ENCODE results near the gene ATF7IP2. TPM values are rescaled to one million over a fixed set of nuclear protein-coding genes. Genes with fewer than 3 reads are reported as not detected.
A peak's percentile ranks its signal among the peaks of the same experiment; 100 is the strongest.

Gene ATF7IP2
- total RNA-seq, 1 donor from 2014 or later = 9.9 TPM

DNA sequence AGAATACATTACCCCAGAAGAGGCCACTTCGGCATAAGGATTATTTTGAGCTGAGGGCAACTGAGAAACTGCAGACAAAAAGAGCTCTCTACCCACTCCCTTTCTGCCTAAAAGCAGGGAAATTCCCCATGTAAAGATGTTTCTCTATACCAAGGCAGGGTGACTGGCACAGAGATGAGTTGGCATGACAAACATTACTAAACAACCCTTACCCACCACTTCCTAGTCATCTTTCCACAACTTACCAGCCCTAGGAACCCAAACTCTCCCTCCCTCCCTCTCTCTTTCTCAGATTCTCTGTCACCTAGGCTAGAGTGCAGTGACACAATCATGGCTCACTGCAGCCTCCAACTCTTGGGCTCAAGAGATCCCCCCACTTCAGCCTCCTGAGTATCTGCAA, 126.0 kb downstream of the ATF7IP2 start:
- DNase-seq (ENCODE audit: low read depth) = no peak

DNA sequence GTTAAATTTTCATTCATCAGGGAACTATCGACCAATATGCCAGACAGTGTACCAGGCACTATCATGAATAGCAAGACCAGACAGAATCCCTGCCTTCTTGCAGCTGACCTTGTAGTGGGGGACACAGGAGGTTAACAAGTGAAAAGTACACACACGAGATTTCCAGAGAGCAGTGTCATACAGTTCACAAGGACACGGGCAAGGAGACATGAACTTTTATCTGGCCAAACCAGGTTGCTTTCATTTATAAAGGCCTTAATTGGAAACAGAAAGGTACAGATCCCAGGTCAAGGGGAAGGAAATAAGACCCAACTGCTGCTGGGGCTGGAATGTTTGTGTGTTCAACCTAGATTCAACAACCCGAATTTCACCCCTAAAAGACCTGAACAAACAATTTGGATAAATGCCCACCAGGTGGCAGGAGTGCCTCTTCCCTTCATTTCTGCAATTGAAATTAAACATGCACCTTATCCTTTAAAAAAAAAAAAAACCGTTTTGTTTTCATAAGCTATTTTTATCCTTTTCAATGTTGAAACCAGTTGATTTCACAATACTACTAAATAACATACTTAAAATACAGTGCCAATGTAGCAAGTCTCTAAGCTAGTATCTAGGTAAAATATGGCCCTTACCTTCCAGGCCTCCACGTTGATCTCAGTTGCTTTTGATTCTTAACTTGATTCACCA, 128.7 kb downstream of the ATF7IP2 start:
- DNase-seq (ENCODE audit: low read depth) = peak; percentile 73

DNA sequence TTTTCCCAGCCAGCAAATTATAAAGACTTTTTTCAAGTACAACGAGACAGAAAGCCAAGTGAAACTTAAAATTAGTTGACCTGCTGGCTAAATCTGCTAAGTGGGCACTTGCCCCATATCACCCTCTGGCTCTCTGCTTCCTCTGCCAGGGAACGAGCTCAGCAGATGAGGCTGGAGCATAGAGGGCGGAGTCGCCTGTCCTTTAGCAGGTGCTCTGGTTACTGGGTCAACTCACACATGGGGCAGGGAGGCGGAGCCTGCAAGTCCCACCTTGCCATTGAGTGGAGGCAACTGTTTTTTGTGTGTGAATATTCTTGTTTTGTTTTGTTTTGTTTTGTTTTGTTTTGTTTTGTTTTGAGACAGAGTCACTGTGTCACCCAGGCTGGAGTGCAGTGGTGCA, 132.0 kb downstream of the ATF7IP2 start:
- no peak for DNase-seq (ENCODE audit: low read depth)

DNA sequence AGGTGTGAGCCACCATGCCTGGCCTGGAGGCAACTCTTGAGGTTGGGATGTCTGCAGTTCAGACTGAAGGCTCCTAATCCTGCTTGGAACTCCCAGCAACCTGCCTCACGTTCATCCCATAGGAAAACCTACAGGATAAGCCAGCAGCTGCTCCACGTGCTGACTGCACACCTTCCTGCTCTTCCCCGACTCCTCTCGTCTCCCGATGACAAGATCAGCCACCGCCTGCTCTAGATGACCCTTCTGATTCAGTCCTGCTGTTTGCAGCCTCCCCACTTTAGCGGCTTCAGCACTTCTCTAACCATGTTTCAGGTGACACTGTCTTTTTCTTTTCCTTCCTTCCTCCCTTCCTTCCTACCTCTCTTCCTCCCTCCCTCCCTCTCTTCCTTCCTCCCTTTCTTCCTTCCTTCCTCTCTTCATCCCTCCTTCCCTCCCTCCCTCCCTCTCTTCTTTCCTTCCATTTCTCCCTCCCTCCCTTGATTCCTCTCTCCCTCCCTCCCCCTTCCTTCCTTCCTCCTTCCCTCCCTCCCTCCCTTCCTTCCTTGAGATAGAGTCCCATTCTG, 132.7 kb downstream of the ATF7IP2 start:
- no peak for DNase-seq (ENCODE audit: low read depth)

GRCh38 chr16:10519297-10519696, 133.4 kb downstream of the ATF7IP2 start:
- no peak for DNase-seq (ENCODE audit: low read depth)

DNA sequence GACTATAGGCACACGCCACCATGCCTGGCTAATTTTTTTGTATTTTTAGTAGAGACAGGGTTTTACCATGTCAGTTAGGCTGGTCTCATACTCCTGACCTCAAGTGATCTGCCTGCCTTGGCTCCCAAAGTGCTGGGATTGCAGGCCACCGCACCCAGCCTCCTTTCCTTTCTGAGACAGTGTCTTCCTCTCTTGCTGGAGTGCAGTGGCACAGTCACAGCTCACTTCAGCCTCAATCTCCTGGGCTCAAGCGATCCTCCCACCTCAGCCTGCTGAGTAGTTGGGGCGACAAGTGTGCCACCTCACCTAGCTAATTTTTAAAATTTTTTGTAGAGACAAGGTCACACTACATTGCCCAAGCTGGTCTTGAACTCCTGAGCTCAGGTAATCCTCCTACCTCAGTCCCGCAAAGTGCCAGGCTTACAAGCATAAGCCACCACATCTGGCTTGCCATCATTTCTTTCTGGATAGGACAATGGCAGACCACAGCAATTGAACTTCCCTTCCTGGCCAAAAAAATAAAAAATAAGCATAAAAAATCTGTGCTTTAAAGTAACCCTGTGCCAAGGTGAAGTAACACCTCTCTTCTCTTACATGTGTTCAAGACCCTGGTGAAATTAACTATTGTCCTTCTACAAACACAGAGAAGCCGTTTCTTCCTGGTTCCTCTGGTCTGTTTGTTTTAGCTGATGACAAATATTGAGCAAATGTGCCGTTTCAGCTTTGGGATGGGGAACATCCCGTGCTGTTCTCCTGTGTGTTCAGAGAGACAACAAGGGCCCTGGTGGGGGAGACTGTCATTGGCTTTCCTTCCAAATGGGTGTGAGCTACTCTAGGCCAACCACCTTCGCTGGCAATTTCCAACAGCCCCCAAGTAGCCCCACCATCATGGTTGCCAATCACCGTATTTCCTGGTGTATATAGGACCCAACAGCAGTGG, 134.3 kb downstream of the ATF7IP2 start:
- DNase-seq (ENCODE audit: low read depth) = no peak

DNA sequence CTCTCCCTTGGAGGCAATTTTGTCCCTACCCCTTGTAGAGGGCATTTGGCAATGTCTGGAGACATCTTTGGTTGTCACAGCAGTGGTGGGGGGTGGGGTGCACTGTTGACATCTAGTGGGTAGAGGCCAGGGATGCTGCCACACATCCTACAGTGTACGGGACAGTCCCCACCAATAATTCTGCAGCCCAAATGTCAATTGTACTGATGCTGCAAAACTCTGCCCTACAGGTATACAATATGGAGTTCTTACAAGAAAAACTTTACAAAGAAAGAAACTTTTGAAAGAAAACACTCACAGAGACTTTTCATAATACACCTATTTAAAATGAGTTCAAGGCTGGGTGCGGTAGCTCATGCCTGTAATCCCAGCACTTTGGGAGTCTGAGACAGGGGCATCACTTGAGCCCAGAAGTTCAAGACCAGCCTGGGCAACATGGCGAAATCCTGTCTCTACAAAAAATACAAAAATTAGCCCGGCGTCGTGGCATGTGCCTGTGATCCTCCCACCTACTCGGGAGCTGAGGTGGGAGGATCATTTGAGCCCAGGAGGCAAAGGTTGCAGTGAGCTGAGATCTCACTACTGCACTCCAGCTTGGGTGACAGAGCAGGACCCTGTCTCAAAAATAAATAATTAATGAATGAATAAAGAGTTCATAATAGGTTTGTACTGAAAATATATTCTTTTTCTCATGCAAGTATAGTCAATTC, 135.2 kb downstream of the ATF7IP2 start:
- no peak for DNase-seq (ENCODE audit: low read depth)

GRCh38 chr16:10521681-10522274, 135.9 kb downstream of the ATF7IP2 start:
- DNase-seq (ENCODE audit: low read depth) = peak; percentile 56

DNA sequence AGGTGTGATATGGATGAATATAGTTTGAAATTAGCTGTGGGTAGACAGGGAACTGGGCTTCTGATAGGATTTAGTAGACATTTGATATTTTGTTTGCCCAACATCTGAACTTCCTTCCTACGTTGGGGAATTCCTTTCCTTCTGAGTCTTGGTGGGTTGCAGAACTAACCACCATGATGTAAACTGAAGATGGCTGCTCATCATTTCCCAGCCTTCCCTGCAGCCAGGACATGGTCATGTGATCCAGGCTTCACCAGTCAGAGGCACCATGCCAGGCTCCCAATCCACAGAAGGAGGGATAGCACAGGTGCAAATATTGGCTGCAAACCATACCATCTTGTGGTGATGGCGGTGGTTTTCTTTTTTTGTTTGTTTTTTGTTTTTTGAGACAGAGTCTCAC, 137.1 kb downstream of the ATF7IP2 start:
- no peak for DNase-seq (ENCODE audit: low read depth)

- DNase-seq (ENCODE audit: low read depth) = no peak
These were observed 139.5 kb downstream of the ATF7IP2 start for GRCh38 chr16:10525214-10525825.

- DNase-seq (ENCODE audit: low read depth) = no peak
These were observed 141.1 kb downstream of the ATF7IP2 start for GRCh38 chr16:10526962-10527361.

- DNase-seq (ENCODE audit: low read depth) = no peak
These were observed 142.8 kb downstream of the ATF7IP2 start for GRCh38 chr16:10528635-10529034.

DNA sequence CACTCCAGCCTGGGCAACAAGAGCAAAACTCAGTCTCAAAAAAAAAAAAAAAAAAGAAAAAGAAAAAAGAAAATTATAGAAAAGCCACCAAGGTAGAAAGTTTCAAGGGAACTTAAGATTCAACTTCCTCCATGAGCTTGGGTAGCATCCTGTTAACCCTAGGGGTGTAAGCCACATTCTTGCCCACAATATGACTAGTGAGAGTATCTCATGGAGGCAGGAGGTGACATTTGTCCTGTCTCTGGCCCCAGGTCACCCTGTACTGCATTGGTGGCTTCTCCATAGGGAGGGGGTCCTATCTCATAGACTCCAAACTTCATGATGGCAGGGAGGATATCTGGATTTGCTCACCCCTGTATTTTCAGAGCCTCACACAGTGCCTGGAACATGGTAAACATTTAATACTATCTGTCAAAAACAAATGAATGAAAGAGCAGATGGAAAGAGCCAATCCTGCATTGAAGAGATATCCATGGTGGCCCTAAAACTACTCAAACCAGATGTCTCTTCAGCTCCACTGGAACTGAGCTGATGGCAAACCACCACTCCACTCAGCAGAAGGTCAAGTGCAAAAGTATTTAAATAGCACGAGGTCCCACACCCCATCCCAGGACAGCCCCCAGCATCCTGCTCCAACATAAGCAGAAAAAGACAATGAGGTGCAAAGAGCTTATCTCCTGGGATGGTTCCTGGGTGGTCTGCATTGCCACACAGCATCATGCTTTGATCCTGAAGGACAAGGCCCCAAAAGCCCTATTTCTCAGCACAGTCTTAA, 144.2 kb downstream of the ATF7IP2 start:
- DNase-seq (ENCODE audit: low read depth) = no peak

- DNase-seq (ENCODE audit: low read depth) = no peak
These were observed 144.8 kb downstream of the ATF7IP2 start for GRCh38 chr16:10530685-10531084.

DNA sequence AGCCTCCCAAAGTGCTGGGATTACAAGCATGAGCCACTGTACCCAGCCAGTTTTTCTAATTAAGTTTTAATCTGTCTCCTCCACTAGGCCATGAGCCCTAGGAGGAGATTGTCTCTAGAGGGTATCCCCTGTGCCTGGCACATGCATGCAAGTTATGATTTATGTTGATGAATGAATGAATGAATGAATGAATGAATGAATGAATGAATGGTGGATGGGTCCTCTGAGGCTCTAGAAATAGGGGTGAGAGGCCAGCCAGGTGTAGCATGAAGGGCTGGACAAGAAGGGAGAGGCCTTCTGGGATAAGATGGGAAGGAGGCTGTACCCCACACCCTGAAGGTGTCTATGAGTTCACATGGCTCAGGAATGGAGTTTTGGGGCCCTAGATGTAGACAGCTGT, 145.7 kb downstream of the ATF7IP2 start:
- no peak for DNase-seq (ENCODE audit: low read depth)

Other genes with a start within 250 kb of the ATF7IP2 start
- 0.15 and 0.87 TPM in 2 replicates for gene GRIN2A, start 203.6 kb upstream of the ATF7IP2 start, total RNA-seq
- gene EMP2, start 194.5 kb downstream of the ATF7IP2 start, total RNA-seq = 0.45 and 3.0 TPM in 2 replicates